NCI-H187 treated with DMSO at 0.1 percent for 48 hours (cell line): ENCODE measurements around the gene PLEKHA5.

Source experiments
- DNase-seq: peaks from one replicate; lab custom pipeline; 2025; lab: John Stamatoyannopoulos, UW

Gene PLEKHA5

DNA sequence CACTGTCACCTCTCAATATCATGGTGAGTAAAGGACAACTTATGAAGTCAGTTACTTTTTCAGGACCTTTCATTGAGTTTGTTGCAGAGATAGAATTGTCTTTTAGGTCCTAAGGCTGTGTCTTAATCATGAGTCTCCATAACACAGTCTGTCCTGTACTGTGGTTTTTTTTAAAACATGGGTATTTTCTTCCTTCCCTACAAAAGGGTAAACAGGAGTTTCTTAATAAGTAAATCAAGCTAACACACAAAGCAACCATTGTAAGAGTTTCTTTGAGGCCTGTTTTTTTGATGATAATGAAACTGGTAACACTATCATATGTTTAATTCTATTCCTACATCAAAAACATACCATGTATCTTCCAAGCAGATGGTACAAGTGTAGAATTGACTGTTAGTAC is 101.4 kb downstream of the PLEKHA5 start:
- no peak for DNase-seq

DNA sequence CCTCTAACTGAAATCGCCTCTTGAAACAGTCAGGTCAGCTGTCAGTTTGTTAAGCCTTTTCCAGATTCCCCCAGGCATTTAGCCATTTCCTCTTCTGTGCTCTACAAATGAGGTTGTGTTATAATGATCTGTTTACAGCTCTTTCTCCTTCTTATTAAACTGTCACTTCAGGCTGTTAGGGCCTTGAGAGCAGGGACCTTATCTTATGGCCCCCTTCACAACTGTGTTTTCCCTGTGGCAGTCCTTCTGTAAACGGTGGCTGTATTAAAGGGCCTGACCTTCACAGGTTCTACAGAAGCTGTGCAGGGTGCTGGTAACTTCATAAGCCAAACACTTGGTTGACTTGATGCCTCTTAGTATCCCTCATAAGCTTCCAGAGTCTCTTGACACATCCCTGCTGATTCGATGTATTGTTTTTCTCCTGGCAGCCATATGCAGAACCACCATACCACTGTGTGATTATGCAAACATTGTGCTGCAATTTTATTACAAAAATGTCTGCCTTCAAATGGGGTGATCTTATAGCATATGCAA is 104.7 kb downstream of the PLEKHA5 start:
- no peak for DNase-seq

DNA sequence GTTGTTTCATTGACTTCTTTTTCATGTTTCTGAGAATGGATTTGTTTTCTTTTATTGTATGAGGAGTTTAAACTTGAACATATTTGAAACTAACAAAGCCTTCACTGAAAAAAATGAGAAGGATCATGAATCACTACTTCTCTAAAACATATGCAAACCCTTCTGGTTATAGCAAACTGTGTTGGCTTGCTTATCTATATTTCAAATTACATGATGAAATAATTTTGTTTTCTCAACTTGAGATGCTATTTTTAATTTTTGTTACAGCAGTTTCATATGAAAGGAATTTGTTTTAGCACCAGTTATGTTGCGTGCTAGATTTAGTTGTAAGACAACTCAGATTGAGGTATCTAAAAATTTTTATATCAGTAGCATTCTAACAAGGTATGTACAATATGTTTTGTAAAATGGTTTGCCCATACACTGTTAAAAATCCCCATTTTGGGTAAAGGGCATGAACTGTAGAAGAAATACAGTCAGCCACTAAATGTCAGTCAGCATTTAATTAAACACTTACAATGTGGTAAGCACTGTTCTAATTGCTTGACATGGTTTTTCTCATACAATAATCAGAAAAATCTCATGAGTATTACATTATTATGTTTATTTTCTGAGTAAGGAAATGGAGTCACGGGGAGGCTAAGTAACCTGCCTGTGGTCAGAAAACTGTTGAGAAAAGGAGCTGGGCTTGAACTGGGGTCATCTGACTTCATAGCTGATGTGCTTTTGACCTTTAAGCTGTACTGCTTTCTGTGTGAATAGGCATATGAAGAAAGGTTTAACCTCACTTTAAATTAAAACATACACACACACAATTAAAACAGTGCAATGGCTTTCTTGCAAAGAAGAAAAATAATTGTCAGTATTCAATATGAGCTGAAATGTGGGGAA is 105.7 kb downstream of the PLEKHA5 start:
- no peak for DNase-seq

DNA sequence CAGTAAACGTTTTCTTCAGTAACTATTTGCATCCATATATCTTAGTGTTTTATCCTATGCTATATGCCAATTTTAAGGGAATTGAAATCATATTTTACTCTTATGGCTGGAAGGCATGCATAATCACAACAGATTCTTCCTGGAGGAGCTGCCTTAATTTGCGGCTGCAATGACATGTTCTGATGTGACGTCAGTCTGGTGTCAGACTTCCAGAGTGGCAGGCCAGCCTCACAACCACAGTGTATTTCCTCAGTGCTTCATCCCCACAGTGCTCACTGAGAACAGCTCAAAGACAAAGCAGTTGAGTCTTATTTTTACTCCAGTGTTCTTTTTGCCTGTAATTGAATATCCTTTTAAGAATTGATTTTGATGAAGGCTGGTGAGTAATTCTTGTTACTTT is 107.1 kb downstream of the PLEKHA5 start:
- DNase-seq: no peak

DNA sequence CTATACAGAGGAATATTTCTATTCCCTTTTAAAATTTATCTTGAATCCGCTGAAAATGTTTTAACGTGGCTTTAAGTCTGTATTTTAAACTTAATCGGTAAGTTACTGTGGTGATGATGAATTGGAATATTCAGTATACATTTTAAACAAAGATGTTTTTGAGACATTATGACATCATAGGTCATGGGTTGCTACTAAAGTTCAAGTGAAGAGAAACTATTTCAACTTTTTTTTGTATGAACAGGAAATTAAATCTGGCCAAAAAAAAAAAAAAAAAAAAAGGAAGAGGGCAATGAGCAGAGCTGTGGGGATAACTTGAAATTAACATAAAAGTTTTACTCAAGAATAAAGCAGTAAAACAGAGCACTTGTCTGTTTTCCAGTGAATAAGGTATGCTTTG is 109.0 kb downstream of the PLEKHA5 start:
- DNase-seq: no peak

DNA sequence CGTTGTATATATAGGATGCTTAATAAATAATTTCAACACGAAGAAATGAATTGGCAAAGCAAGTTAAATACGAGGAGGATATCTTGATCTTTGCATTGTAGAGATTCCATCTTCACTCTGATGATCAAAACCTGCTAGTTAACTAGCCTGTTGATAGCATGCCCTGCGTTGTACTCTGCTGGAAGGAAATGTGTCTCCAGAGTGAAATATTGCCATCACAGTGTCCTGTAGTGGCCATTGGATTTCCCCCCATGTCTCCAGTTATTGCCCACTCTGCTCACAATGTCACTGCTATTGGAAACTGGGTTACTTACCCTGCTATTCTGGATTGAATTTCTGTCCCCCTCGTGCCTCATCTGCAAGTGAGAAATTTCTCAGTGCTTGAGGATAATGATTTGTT is 109.6 kb downstream of the PLEKHA5 start:
- no peak for DNase-seq

DNA sequence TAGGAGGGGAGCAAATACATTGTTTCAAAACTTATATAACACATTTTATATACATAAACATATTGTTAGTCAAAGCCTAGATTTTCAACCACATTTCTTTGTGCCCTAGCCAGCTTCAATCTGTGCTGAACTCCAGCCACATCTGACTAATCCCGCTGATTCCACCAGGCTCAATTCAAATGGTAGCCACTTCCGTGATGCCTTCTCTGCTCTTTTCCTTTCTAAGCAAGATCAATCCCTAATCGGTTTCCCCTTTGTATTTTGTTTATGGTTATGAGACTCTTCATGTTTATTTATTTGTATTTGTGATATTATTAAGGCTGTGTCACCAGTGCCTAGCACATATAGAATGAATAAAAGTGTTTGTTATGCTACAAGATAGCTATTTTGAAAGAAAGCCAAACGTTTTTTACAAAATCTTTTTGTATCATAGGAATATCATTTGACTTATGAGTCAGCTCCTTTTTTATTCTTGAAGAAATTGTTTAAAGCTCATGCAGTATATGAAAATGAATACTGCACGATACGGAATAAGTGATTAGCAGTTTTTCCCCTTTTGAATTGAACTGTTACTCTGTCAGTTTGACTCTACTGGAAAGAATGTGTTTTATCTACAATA is 110.2 kb downstream of the PLEKHA5 start:
- no peak for DNase-seq

DNA sequence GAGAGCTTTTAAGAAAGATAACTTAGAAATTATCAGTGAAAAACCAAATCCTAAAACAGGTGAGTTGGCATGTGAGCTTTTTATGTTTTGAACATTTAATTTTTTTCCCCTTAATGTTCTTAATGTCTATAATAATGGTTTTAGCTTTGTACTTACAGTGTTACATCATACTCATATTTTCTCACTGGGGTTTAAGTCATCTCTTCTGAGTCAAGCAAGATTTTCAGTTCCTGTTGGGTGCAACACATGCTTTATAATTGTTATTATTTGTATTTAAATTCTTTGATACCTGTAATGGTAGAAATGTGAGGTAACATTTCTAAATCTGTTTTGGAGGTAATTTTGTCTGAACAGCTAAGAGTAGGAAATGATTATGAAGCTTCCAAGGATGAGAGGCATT is 113.0 kb downstream of the PLEKHA5 start:
- DNase-seq: no peak

DNA sequence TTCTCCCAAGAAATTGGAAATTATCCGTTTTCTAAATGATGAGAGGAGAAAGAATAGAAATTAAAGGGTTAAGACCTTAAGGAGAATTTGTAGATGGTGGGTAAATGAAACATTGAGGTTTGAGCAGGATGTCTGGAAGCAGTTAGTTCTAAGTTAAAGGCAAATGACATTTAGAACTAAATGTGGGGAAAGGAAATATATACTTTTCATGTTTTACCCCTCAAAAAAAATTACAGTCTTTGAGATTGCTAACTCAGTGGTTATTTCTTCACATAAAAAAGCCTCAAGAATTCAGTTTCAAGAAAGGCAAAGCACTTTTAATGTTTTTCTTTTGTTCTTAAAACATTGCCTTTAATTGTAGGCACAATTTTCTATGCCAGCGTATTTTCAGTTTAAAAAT is 114.0 kb downstream of the PLEKHA5 start:
- DNase-seq: no peak

DNA sequence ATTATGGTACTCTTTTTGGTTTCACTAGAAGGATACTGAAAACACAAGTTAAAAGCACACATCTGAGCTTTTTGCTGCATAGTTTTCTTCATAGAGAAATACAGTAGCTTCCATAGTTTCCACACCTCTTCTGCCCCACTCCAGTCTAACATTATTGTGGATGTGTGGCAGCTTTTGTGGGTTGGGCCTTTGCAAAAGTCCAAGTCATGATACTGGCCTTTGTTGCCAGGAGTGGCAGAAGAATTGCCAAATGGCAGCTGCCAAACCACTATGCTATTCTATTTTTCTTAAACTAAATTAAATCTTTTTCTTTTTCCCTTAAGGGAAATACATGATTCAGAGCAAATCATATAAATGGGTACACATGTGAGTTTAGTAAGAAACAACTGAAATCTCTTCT is 114.8 kb downstream of the PLEKHA5 start:
- DNase-seq: no peak

DNA sequence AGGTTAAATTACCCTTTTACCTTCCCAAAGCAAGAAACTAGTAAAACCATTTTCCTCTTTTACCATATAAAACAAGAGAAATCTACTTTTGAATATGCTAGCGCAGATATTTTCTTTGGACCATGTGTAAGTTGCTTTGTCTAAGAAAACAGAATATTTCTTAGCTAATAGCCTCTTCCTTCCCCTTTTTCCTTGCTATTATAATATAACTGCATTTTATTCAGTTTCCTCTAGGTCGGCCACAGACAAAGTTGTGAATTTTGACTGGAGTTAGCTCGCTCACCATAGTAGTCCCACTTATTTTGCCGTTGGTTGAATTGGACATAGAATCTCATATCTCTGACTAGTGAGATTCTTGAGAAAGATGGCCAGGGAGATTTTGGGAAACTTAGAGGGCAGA is 115.6 kb downstream of the PLEKHA5 start:
- no peak for DNase-seq

DNA sequence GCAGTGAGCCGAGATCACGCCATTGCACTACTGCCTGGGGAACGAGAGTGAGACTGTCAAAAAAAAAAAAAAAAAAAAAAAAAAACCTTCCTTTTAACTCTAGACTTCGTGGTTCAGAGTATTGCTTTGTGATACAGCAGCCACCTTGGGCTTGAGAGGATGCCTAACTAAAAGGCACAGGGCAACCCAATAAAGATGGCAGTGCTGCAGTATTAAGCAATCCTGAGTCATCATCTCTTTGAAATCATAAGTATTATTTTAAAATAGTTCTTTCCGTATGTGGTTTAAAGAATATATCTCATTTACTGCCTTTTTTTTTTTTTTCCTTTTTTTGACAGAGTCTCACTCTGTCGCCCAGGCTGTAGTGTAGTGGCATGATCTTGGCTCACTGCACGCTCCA is 116.1 kb downstream of the PLEKHA5 start:
- DNase-seq: no peak

DNA sequence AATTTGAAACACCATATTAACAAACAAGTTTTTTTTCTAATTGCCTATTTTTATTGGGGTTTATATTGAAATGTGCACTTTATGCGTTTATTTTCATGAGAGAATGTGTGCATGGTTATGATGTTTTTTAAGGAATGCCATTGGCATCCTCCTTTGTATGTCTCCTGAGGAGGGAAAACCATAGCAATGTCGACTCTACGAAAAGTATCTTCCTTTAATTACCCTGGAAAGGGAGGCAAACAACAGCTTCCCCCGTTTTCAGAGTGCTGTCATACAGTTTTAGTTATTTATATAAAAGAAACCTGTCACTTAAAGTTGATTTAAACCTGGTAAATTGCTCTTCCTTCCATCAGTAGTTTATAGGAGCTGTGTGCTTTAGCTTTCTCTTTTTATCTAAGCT is 117.4 kb downstream of the PLEKHA5 start:
- no peak for DNase-seq

DNA sequence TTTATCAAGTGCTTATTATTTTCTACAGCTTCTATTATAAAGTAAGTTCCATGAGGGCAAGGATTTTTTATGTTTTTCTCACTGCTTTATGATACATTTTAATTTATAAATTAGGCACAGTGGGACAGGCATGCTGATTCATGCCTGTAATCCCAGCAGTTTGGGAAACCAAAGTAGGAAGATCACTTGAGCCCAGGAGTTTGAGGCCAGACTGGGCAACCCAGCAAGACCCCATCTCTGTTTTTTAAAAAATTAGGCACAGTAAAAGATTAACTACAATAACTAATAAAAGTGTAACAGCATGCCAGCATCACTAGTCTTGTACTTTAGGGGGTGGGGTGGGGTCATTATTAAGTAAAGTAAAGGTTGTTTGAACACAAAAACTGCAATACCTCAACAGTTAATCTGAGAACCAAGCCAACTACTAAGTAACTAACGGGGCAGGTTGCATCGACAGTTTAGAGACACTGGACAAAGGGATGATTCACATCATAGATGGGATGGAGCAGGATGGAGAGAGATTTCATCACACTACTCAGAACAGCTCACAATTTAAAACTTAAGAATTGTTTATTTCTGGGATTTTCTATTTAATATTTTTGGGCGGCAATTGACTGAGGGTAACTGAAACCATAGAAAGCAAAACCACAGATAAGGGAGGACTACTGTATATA is 119.5 kb downstream of the PLEKHA5 start:
- no peak for DNase-seq

DNA sequence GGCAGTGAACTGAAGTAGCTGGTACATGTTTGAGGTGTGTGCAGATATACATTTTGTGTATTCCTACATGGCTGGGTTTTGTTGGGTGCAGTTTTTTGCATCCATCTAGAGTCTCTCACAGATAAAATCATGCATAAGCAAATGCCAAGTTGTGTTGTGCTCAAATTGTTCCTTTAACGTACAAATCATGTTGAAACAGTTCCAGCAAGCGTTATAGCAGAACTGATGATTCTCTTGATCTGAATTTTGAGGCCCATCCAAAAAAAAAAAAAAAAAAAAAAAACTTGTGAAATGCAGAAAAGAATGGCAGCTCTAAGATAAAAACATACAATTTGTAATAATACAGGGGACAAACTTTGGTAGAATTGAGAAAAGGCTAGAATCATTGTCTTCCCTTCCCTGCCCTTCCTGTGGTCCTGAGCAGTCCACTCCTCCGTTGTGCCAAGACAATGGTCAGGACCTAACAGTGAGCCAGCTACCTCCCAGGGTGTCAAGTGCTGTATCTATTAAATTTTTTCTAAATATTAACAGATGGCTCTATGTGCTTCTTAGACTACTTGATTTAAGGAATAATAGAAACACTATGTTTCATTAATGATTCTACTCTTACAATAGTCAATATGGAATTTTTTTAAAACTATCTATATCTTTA is 122.1 kb downstream of the PLEKHA5 start:
- DNase-seq: no peak

DNA sequence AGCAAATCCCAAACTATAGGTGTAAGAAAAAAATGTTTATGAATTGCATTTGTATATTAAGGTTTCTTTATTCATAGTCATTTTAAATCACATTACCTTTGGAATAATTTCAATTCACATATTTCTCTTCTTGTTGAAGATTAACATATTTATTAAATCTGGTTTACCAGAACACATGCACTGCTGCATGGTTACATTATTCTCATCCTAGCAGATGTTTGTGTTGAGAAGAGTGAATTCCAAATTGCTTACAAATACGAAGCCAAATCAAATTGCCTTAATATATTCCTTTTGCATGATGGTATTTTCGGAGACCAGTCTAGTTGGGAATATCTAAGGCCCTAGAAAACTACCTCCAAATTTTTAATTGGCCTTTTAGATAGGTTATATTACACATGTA is 130.6 kb downstream of the PLEKHA5 start:
- no peak for DNase-seq

DNA sequence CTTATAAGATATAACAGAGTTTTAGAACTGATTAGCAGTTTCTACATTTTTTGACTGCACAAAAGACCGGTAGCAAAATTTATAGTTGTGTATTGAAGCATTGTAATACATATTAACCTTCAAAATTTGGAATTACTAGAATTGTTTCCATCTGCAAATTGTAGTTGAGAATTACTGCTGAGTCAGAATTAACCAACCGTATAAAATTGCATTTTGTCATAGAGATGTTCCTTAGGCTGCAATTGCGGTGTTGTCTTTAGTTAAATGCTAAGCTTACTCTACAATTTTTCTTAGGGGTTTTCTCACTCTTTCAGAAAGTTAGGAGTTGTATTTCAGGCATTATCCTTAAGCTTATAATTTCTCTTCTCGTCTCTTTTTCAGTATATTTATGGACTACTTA is 132.2 kb downstream of the PLEKHA5 start:
- no peak for DNase-seq

DNA sequence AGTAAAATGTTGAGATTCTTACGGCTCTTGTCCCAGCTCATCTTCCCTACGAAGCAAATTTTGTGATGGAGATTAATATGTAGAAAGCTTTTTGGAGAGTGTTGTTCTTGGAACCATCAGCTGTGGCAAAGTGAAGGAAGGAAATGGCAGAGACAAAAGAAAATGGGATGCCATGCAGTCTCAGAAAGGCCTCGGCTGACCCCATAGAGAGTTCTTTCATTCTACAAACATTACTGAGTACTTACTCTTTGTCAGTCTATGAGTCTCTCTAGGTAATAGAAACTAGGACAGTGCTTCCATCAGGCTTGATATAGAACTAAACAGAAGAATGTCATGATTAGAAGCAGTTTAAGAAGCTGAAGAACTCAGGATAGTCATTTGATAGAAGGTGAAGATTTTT is 134.1 kb downstream of the PLEKHA5 start:
- DNase-seq: no peak

DNA sequence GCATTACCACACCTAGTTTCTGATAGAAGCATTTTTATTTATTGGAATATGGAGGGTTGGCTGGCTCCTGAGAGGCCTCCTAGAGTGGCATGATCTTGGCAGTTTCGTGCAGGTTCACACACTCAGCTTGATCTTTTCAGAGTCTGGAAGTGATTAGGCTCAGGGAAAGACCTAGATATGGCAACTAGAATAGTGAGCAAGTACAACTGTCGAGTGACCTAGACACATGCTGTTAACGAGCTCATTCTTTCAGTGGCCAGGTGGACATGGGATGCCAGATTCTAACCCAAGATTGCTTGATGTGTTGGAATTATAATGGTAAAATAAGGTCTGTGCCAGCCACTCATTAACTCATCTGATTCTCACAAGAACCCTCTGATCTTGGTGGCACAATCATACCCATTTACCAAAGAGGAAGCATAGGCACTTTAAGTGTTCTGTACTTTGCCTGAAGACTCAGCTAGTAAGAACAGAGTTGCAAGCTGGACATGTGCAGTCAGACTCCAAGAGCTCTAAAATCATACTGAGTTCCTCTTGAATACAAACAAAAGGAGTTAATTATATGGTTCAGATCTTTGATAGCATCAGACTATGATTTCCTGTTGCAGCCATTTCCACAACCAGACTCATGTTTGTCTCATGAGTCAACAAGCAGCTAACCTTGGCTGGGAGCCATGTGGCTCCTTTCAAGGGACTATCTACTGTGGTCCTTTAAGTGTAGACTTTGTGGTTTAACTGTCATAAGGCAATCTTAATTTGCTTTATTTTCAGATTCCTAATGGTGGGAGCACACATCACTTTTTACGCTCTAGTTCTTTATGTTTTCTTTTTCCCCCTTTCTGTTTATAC is 144.2 kb downstream of the PLEKHA5 start:
- DNase-seq: no peak

DNA sequence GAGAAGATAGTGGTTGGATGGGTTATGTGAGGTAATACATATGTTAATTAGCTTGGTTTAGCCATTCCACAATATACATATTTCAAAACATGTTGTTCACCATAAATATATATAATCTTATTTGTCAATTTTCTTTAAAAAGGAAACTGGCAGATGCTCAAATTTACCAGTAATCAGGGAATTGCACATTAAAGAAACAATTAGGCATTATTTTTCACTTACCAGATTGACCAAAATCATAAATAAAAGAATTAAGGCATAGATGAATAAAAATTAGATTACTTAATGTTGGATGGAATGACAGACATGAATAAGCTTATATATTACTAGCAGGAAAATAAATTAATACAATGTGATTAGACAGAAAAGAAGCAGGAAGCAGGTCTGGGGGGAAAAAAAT is 147.2 kb downstream of the PLEKHA5 start:
- DNase-seq: no peak

DNA sequence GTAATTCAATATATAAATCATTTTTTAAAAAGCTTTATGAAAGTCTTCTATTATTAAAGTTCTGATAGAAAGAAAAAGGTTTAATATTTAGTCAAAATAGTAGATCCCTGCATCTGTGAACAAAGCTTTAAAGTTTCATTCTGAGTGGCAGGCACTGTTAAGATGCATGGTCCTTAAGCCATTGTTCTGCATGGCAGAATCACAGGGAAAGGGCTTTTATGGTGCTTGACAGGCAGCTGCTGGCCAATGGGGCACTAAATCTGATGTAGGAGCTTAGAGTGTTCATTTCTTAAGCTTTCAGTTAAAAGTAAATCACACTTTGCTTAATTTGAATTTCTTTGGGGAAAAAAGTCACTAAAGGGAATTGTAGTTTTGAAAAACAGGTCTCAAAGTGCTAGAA is 148.2 kb downstream of the PLEKHA5 start:
- DNase-seq: no peak

DNA sequence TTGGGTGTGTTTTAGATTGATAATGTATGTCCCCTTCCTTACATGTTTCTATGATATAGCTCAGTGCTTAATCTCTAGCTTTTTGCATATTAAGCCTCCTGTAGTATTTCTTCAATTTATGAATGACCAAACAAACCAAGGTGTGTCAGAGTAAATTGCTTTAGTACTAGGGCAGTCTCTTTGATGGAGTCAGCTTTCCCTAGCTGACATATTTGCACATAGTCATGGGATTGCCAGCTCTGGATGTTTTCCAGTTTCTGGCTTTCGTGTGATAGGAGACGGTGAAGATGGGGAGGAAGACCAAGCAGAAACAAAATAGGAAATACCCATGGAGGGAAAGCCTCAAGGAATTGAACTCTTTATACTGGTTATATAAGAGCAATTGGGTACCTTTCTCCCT is 148.9 kb downstream of the PLEKHA5 start:
- DNase-seq: no peak
